ENCODE results near the gene PPP4R2. TPM values are rescaled to one million over a fixed set of nuclear protein-coding genes. Genes with fewer than 3 reads are reported as not detected.

The PPP4R2 gene
- total and polyA plus RNA-seq, 10 of the 15 experiments (the other 5 are each of a cell fraction or from before 2014, with no cell fraction given) = 16.7 to 83.4 (median 38.9) TPM

- intact Hi-C loops (cut with micrococcal nuclease; ENCODE audit: unreplicated experiment) = no loop called here
- Histone ChIP-seq H3K27me3 (replicated peaks in 1 of 2; ENCODE audit: control insufficient read depth in 2 of 2, insufficient read depth in 2 of 2, low read length in 1 of 2) (no peaks in the 10 kb centered on the region), H3K4me3 (no peak overlapping the region), H4K20me1 (ENCODE audit: control insufficient read depth, insufficient read depth) (peaks cover 12% of the 10 kb centered on the region; the same call in 1 of the 2 replicates), H3K27ac (ENCODE audit: control insufficient read depth, insufficient read depth) (0 out of 2 replicates have a peak overlapping the region, but pooled peaks have one; percentile 39), H3K9ac (ENCODE audit: control insufficient read depth, insufficient read depth, low read length) (no peak overlapping the region), H3K36me3 (ENCODE audit: control insufficient read depth in 2 of 2, insufficient read depth in 2 of 2, low read length in 1 of 2) (peaks cover 0 to 12% of the 10 kb centered on the region in 2 experiments; a peak in 3 of 4 replicates), H2AFZ (ENCODE audit: control insufficient read depth, low read depth, low read length) (no peak overlapping the region), H3K9me3 (replicated peaks; ENCODE audit: control insufficient read depth, insufficient read depth, low read length) (peaks cover 1% of the 10 kb centered on the region; the same call in 2 of the 3 replicates), H3K79me2 (ENCODE audit: control insufficient read depth, insufficient read depth, low read length) (peaks cover 95% of the 10 kb centered on the region), H3K4me2 (ENCODE audit: control insufficient read depth, insufficient read depth) (0 out of 2 replicates have a peak overlapping the region, but pooled peaks have one; percentile 30), H3K4me1 (ENCODE audit: control insufficient read depth, insufficient read depth, low read length) (peaks cover 20% of the 10 kb centered on the region)
- ChIA-PET CTCF (interaction anchor here (0.7 to 4.1 kb wide), 2 partner anchors 8 to 20 kb away, joined by 3 to 24 read pairs; no protein-coding TSS in a partner anchor), SMC1A (ENCODE audit: uncharacterized antibody, unreplicated experiment) (interaction anchor here (0.9 to 1.8 kb wide), 3 partner anchors 11 to 37 kb away, joined by 4 to 7 read pairs (median 4); no protein-coding TSS in a partner anchor), POLR2A (no interaction called here), RAD21 (ENCODE audit: unreplicated experiment) (no interaction called here)
- ATAC-seq (peak; percentile 48), FAIRE-seq (no peak), DNase-seq (ENCODE audit: low read depth, low spot score) (no peak)
- BruUV-seq (replicated peaks) = TSS peak; percentile 22
- in situ Hi-C loops (cut with MboI) = no loop called here
- WGBS (ENCODE audit: insufficient coverage, insufficient replicate concordance, low lambda C conversion rate, missing lambda C conversion rate) = 71% methylated on average over 3 of the region's 3 CpGs
- no peak for TF ChIP-seq MTA3 (IDR thresholded peaks at IDR 0.05; ENCODE audit: borderline replicate concordance, low read length)
- TF ChIP-seq JUNB (IDR thresholded peaks at IDR 0.05) = peak; percentile 6; the same call in 1 of the 2 replicates
- TF ChIP-seq MEF2A (IDR thresholded peaks at IDR 0.05; ENCODE audit: insufficient read depth, low read depth, low read length) = no peak
- TF ChIP-seq WRNIP1 (IDR thresholded peaks at IDR 0.05; ENCODE audit: borderline replicate concordance, low read depth, low read length) = no peak
- TF ChIP-seq, protein P1, sequence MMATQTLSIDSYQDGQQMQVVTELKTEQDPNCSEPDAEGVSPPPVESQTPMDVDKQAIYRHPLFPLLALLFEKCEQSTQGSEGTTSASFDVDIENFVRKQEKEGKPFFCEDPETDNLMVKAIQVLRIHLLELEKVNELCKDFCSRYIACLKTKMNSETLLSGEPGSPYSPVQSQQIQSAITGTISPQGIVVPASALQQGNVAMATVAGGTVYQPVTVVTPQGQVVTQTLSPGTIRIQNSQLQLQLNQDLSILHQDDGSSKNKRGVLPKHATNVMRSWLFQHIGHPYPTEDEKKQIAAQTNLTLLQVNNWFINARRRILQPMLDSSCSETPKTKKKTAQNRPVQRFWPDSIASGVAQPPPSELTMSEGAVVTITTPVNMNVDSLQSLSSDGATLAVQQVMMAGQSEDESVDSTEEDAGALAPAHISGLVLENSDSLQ (IDR thresholded peaks at IDR 0.05) = peak; percentile 60; the same call in 1 of the 2 replicates
Observed at GRCh38 chr3:73036694-73037591, 40.3 kb downstream of the PPP4R2 start.
